ENCODE measurements around the gene C2CD4C.

DNA sequence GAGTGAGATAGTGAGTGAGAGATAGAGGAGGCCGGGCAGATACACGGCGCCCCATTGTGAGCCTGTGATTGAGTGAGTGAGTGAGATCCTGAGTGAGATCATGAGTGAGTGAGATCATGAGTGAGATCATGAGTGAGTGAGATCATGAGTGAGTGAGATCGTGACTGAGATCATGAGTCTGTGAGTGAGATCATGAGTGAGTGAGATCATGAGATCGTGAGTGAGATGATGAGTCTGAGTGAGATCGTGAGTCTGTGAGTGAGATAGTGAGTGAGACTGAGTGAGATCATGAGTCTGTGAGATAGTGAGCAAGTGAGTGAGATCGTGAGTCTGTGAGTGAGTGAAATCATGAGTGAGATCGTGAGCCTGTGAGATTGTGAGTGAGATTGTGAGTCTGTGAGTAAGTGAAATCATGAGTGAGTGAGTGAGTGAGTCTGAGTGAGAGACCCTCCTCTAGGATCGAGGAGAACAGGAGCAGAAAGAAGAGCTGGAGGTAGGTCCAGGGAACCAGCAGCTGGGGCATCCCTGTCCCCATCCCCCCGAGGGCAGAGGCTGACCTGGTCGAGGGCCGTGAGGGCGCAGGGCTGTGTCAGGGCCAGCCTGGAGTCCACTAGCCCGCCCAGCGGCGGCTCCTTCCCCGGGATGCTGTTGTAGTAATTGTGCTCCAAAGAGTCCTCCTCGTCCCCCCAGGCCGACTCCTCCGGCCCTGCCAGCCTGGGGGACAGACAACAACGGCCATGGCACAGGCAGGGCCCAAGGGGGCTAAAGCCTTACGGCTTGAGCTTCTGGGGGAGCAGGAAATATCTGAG is 25.4 kb upstream of the C2CD4C start:
- TF ChIP-seq, protein P1, sequence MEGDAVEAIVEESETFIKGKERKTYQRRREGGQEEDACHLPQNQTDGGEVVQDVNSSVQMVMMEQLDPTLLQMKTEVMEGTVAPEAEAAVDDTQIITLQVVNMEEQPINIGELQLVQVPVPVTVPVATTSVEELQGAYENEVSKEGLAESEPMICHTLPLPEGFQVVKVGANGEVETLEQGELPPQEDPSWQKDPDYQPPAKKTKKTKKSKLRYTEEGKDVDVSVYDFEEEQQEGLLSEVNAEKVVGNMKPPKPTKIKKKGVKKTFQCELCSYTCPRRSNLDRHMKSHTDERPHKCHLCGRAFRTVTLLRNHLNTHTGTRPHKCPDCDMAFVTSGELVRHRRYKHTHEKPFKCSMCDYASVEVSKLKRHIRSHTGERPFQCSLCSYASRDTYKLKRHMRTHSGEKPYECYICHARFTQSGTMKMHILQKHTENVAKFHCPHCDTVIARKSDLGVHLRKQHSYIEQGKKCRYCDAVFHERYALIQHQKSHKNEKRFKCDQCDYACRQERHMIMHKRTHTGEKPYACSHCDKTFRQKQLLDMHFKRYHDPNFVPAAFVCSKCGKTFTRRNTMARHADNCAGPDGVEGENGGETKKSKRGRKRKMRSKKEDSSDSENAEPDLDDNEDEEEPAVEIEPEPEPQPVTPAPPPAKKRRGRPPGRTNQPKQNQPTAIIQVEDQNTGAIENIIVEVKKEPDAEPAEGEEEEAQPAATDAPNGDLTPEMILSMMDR (IDR thresholded peaks at IDR 0.05): no peak
- no peak for TF ChIP-seq POLR2A (IDR thresholded peaks at IDR 0.05)
